ENCODE measurements around the gene VSIG1. TPM values are rescaled to one million over a fixed set of nuclear protein-coding genes. Genes with fewer than 3 reads are reported as not detected.

VSIG1 gene
- total and polyA plus RNA-seq, 2 donors (not counting 1 experiment from before 2014, with no cell fraction given): 5.4 to 8.6 TPM

- no peaks in the 10 kb centered on the region for H3K9me3 Mint-ChIP-seq (ENCODE audit: insufficient read depth)
- no peak overlapping the region for H3K4me3 ChIP-seq (ENCODE audit: control extremely low read depth in 1 of 5, extremely low read depth in 1 of 5, insufficient read depth in 1 of 5, low read depth in 2 of 5, low read length in 4 of 5)
- H4K20me1 ChIP-seq (ENCODE audit: control insufficient read depth, insufficient read depth, low read length, poor library complexity, severe bottlenecking): no peaks in the 10 kb centered on the region
- H3K4me3 Mint-ChIP-seq: no peak overlapping the region
- H3K27ac ChIP-seq (ENCODE audit: low read length in 2 of 2): no peak overlapping the region
- H3K27me3 Mint-ChIP-seq: no peaks in the 10 kb centered on the region
- peaks cover 8% of the 10 kb centered on the region for H3K4me1 Mint-ChIP-seq
- DNase-seq: no peak
- H3K27me3 ChIP-seq (replicated peaks in 1 of 4; ENCODE audit: control extremely low read depth in 1 of 4, control insufficient read depth in 3 of 4, insufficient read depth in 4 of 4, low read length in 3 of 4): no peaks in the 10 kb centered on the region
- no peak for TF ChIP-seq EZH2 (IDR thresholded peaks at IDR 0.05; ENCODE audit: borderline replicate concordance, insufficient read depth, low read depth, low read length, poor library complexity, severe bottlenecking)
- TF ChIP-seq, protein P1, sequence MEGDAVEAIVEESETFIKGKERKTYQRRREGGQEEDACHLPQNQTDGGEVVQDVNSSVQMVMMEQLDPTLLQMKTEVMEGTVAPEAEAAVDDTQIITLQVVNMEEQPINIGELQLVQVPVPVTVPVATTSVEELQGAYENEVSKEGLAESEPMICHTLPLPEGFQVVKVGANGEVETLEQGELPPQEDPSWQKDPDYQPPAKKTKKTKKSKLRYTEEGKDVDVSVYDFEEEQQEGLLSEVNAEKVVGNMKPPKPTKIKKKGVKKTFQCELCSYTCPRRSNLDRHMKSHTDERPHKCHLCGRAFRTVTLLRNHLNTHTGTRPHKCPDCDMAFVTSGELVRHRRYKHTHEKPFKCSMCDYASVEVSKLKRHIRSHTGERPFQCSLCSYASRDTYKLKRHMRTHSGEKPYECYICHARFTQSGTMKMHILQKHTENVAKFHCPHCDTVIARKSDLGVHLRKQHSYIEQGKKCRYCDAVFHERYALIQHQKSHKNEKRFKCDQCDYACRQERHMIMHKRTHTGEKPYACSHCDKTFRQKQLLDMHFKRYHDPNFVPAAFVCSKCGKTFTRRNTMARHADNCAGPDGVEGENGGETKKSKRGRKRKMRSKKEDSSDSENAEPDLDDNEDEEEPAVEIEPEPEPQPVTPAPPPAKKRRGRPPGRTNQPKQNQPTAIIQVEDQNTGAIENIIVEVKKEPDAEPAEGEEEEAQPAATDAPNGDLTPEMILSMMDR (IDR thresholded peaks at IDR 0.05): no peak
- no peak overlapping the region for H2AFZ ChIP-seq (ENCODE audit: insufficient read depth, low read depth, low read length, poor library complexity, severe bottlenecking)
- no peaks in the 10 kb centered on the region for H3K9me3 ChIP-seq (ENCODE audit: control extremely low read depth in 1 of 3, control insufficient read depth in 2 of 3, insufficient read depth in 1 of 3, low read length in 2 of 3)
- no peak overlapping the region for H3K9ac ChIP-seq (ENCODE audit: low read length)
- CTCF ChIA-PET: no interaction called here
- POLR2A ChIA-PET: no interaction called here
- no peak overlapping the region for H3K27ac Mint-ChIP-seq
- intact Hi-C loops (cut with micrococcal nuclease): no loop called here
- H3K4me1 ChIP-seq (ENCODE audit: control insufficient read depth in 2 of 2, insufficient read depth in 2 of 2, low read length in 2 of 2): no peaks in the 10 kb centered on the region
- peaks cover 6% of the 10 kb centered on the region for H3K79me2 ChIP-seq (ENCODE audit: control insufficient read depth, insufficient read depth, low read length)
- H3K36me3 ChIP-seq (replicated peaks in 1 of 2; ENCODE audit: control extremely low read depth in 1 of 2, control insufficient read depth in 1 of 2, extremely low read depth in 1 of 2, insufficient read depth in 2 of 2, low read length in 1 of 2): no peaks in the 10 kb centered on the region
- no peak overlapping the region for H3K4me2 ChIP-seq (replicated peaks; ENCODE audit: low read depth, low read length, poor library complexity, severe bottlenecking)
- no peak for ATAC-seq (ENCODE audit: low read depth)
Observed at GRCh38 chrX:108114541-108114940, 69.7 kb downstream of the VSIG1 start.

- no peak overlapping the region for H3K27ac ChIP-seq (ENCODE audit: low read length in 2 of 2)
- ATAC-seq (ENCODE audit: low read depth) (no peak), DNase-seq (no peak)
- H3K79me2 ChIP-seq (ENCODE audit: control insufficient read depth, insufficient read depth, low read length): peaks cover 3% of the 10 kb centered on the region
- no peaks in the 10 kb centered on the region for H3K9me3 ChIP-seq (ENCODE audit: control extremely low read depth in 1 of 3, control insufficient read depth in 2 of 3, insufficient read depth in 1 of 3, low read length in 2 of 3)
- Mint-ChIP-seq H3K4me1 (peaks cover 8% of the 10 kb centered on the region), H3K4me3 (no peak overlapping the region), H3K27ac (no peak overlapping the region), H3K27me3 (no peaks in the 10 kb centered on the region), H3K9me3 (ENCODE audit: insufficient read depth) (no peaks in the 10 kb centered on the region)
- H3K36me3 ChIP-seq (replicated peaks in 1 of 2; ENCODE audit: control extremely low read depth in 1 of 2, control insufficient read depth in 1 of 2, extremely low read depth in 1 of 2, insufficient read depth in 2 of 2, low read length in 1 of 2): no peaks in the 10 kb centered on the region
- no peak overlapping the region for H2AFZ ChIP-seq (ENCODE audit: insufficient read depth, low read depth, low read length, poor library complexity, severe bottlenecking)
- no peak overlapping the region for H3K4me3 ChIP-seq (ENCODE audit: control extremely low read depth in 1 of 5, extremely low read depth in 1 of 5, insufficient read depth in 1 of 5, low read depth in 2 of 5, low read length in 4 of 5)
- ChIA-PET POLR2A (no interaction called here), CTCF (no interaction called here)
- intact Hi-C loops (cut with micrococcal nuclease): no loop called here
- H4K20me1 ChIP-seq (ENCODE audit: control insufficient read depth, insufficient read depth, low read length, poor library complexity, severe bottlenecking): no peaks in the 10 kb centered on the region
- H3K4me2 ChIP-seq (replicated peaks; ENCODE audit: low read depth, low read length, poor library complexity, severe bottlenecking): no peak overlapping the region
- no peaks in the 10 kb centered on the region for H3K4me1 ChIP-seq (ENCODE audit: control insufficient read depth in 2 of 2, insufficient read depth in 2 of 2, low read length in 2 of 2)
- no peak for TF ChIP-seq EZH2 (IDR thresholded peaks at IDR 0.05; ENCODE audit: borderline replicate concordance, insufficient read depth, low read depth, low read length, poor library complexity, severe bottlenecking)
- TF ChIP-seq, protein P1 (IDR thresholded peaks at IDR 0.05): no peak
- no peaks in the 10 kb centered on the region for H3K27me3 ChIP-seq (replicated peaks in 1 of 4; ENCODE audit: control extremely low read depth in 1 of 4, control insufficient read depth in 3 of 4, insufficient read depth in 4 of 4, low read length in 3 of 4)
- H3K9ac ChIP-seq (ENCODE audit: low read length): no peak overlapping the region
- no CpG with 5 or more reads among the region's 3 CpGs for WGBS (ENCODE audit: insufficient coverage)
Observed at GRCh38 chrX:108117988-108118387, 73.1 kb downstream of the VSIG1 start.

Data from B cell (primary cell).